K562 (cell line): ENCODE data around the gene PPP1R14B. TPM values are rescaled to one million over a fixed set of nuclear protein-coding genes. Genes with fewer than 3 reads are reported as not detected.

ENCODE experiments used
- E2F6 ChIP-seq, 2 experiments: IDR thresholded peaks; 2 replicates each; pipeline ENCODE4 v1.6.1; 2011; ENCODE audit warnings: borderline replicate concordance in 1 of 2, control low read depth in 1 of 2, low read depth in 1 of 2, low read length in 1 of 2, mild to moderate bottlenecking in 1 of 2, mixed read lengths in 1 of 2, moderate library complexity in 1 of 2; ENCODE audit not compliant: insufficient read depth in 1 of 2, insufficient read length in 1 of 2, poor library complexity in 1 of 2, severe bottlenecking in 1 of 2; ENCODE audit errors: extremely low read depth in 1 of 2
- GTF2E2 ChIP-seq: fragments of 200-800 bp; sonication (Bioruptor generic); IDR thresholded peaks from 2 replicates; pipeline ENCODE4 v1.6.1; 2016; ENCODE audit warnings: missing genetic modification characterization, missing compliant biosample characterization
- JUN ChIP-seq, 2 experiments: sonication (generic) in 1 of 2; formaldehyde crosslinking in 1 of 2; IDR thresholded peaks; 2 replicates each; pipeline versions ENCODE4 v1.6.1 to v1.8.0; 2012 to 2022; ENCODE audit warnings: borderline replicate concordance in 2 of 2, mild to moderate bottlenecking in 2 of 2, improper control_type of control experiment in 1 of 2, low read depth in 1 of 2, low read length in 1 of 2, missing genetic modification reagents in 1 of 2
- MYNN ChIP-seq, 2 experiments: sonication (generic); formaldehyde crosslinking in 1 of 2; IDR thresholded peaks; 2 replicates each; pipeline versions ENCODE4 v1.5.0 to v1.6.1; 2016 to 2020; ENCODE audit warnings: antibody characterized with exemption in 1 of 2, missing genetic modification reagents in 1 of 2
- NR4A1 ChIP-seq, 2 experiments: fragments of 250-450 bp in 1 of 2; fragments of 450-650 bp in 1 of 2; sonication (Bioruptor Pico) in 1 of 2; IDR thresholded peaks; 2 replicates each; pipeline versions ENCODE4 v1.4.0 to v1.6.1; 2016 to 2020; ENCODE audit warnings: mild to moderate bottlenecking in 2 of 2, missing compliant biosample characterization in 1 of 2, missing genetic modification characterization in 1 of 2, moderate library complexity in 1 of 2
- TCF15 ChIP-seq: fragments of 250-450 bp; sonication (Bioruptor Pico); IDR thresholded peaks from 2 replicates; pipeline ENCODE4 v1.8.0; 2022; ENCODE audit warnings: moderate library complexity, mild to moderate bottlenecking, inconsistent platforms
- polyA plus RNA-seq, 8 experiments: library from polyadenylated mRNA; depleted of rRNA in 4 of 8; stranded (reverse) in 5 of 8; unstranded in 3 of 8; fragments of >200 nt; fragmentation: Nextera tagmentation in 2 of 8; fragmentation: Illumina TruSeq in 1 of 8; extraction: Ambion mirVana in 2 of 8; extraction: Trizol in 1 of 8; gene quantifications; 2 replicates each; pipeline versions ENCODE4 v1.2.1 to v1.2.3, GENCODE V29; 2011 to 2014; ENCODE audit warnings: inconsistent platforms in 1 of 8, missing spikeins in 1 of 8
- total RNA-seq, 7 experiments: library from RNA; depleted of rRNA in 6 of 7; stranded (reverse); fragments of >200 nt in 6 of 7; fragmentation: Illumina TruSeq in 2 of 7; extraction: Trizol in 2 of 7; gene quantifications; 2 replicates each; pipeline versions ENCODE4 v1.2.1 to v1.2.3, GENCODE V29; 2011 to 2021; ENCODE audit warnings: low replicate concordance in 1 of 7

The PPP1R14B gene
- total and polyA plus RNA-seq, 9 of the 15 experiments (the other 6 are each of a cell fraction or from before 2014, with no cell fraction given): 7.7 to 566 (median 212) TPM

GRCh38 chr11:64239662-64240434 is 6.9 kb downstream of the PPP1R14B start (continued):
- no peak for TF ChIP-seq MYNN (IDR thresholded peaks at IDR 0.05)
- no peak for TF ChIP-seq MYNN (CRISPR knock-in tag; IDR thresholded peaks at IDR 0.05)
- no peak for TF ChIP-seq TCF15 (CRISPR knock-in tag)
- TF ChIP-seq JUN (IDR thresholded peaks at IDR 0.05; ENCODE audit: borderline replicate concordance, low read depth, low read length): no peak; the same call in 1 of the 2 replicates
- TF ChIP-seq JUN (CRISPR knock-in tag; IDR thresholded peaks at IDR 0.05; ENCODE audit: borderline replicate concordance): no peak
- peak; percentile 71 for TF ChIP-seq GTF2E2 (tag)
- TF ChIP-seq E2F6 (IDR thresholded peaks at IDR 0.05; ENCODE audit: borderline replicate concordance in 1 of 2, extremely low read depth in 1 of 2, insufficient read depth in 1 of 2, insufficient read length in 1 of 2, low read depth in 1 of 2, low read length in 1 of 2, poor library complexity in 1 of 2, severe bottlenecking in 1 of 2): peak in 1 of 2 experiments; percentile 58
- TF ChIP-seq NR4A1 (CRISPR knock-in tag; IDR thresholded peaks at IDR 0.05): no peak
- no peak for TF ChIP-seq NR4A1 (tag; IDR thresholded peaks at IDR 0.05)
